ENCODE results near the gene SPOCK1. TPM values are rescaled to one million over a fixed set of nuclear protein-coding genes. Genes with fewer than 3 reads are reported as not detected.

SPOCK1 gene
- total and polyA plus RNA-seq, 4 donors = 0.48 to 4.5 (median 0.69) TPM

DNA sequence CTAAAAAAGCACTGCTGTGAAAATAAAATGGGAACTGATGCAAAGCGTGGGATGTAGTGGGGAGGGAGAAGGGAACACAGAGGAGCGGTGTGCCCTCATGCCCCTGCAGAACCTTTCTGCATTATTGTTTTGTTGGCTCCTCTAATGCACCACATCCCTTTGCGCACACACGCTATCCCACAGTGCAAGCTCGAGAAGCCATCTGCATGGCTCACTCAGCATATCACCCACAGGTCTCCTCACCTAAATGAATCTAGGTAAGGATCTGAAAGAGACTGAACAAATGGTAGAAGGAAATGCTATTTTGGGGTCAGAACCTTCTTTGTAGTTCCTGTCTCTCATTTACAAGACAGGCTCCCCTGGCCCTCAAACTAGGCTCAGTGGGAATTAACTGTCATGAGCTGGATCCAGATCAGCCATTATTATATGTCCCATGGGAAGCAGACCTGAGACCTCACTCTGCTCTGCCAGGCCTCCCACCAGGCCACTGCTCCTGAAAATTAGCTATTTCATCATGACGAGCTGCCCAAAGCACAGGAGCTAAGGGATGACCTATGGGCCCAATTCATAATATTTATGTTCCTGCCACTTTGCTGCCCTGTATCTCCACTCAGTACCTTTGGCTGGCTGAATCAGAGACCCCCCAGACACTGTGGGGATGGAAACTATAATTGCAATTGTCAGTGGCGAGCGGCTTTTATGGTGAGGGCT, 169.4 kb downstream of the SPOCK1 start:
- TF ChIP-seq, protein P1, sequence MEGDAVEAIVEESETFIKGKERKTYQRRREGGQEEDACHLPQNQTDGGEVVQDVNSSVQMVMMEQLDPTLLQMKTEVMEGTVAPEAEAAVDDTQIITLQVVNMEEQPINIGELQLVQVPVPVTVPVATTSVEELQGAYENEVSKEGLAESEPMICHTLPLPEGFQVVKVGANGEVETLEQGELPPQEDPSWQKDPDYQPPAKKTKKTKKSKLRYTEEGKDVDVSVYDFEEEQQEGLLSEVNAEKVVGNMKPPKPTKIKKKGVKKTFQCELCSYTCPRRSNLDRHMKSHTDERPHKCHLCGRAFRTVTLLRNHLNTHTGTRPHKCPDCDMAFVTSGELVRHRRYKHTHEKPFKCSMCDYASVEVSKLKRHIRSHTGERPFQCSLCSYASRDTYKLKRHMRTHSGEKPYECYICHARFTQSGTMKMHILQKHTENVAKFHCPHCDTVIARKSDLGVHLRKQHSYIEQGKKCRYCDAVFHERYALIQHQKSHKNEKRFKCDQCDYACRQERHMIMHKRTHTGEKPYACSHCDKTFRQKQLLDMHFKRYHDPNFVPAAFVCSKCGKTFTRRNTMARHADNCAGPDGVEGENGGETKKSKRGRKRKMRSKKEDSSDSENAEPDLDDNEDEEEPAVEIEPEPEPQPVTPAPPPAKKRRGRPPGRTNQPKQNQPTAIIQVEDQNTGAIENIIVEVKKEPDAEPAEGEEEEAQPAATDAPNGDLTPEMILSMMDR (IDR thresholded peaks at IDR 0.05; ENCODE audit: control extremely low read depth, extremely low read depth) = no peak
- Histone ChIP-seq H3K4me3 (no peak overlapping the region), H3K27me3 (ENCODE audit: control insufficient read depth in 3 of 3, insufficient read depth in 3 of 3, low read length in 2 of 3) (peaks cover 0 to 4% (median 0%) of the 10 kb centered on the region in 3 donors), H3K27ac (ENCODE audit: low read depth in 1 of 2, low read length in 1 of 2) (no peak overlapping the region), H3K4me1 (ENCODE audit: control insufficient read depth in 5 of 5, insufficient read depth in 5 of 5, low read length in 5 of 5) (no peaks in the 10 kb centered on the region), H3K9me3 (ENCODE audit: control insufficient read depth in 4 of 4, insufficient read depth in 3 of 4, low read length in 3 of 4) (no peaks in the 10 kb centered on the region), H3K36me3 (ENCODE audit: control insufficient read depth in 4 of 4, insufficient read depth in 4 of 4, low read length in 4 of 4) (no peaks in the 10 kb centered on the region), H3K9ac (ENCODE audit: insufficient read depth in 1 of 2, low read length in 2 of 2) (no peak overlapping the region)
- no peak for DNase-seq
- ATAC-seq (ENCODE audit: insufficient read depth, low FRiP score) = no peak
- 83 to 95% methylated on average over 8 of the region's 8 CpGs for WGBS, 2 donors

DNA sequence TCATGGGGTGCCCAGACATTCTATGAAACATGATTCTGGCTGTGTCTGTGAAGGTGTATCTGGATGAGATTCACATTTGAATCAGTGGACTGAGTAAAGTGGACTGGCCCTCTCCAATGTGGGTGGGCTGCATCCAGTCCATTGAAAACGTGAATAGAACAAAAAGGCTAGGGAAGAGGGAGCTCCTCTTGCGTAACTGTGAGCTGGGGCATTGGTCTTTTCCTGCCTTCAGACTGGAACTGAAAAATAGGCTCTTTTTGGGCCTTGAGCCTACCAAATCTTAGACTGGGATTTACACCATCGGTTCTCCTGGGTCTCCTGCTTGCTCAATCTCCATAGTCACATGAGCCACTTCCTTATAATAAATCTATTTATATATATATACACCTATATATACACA, 170.1 kb downstream of the SPOCK1 start:
- 74 to 76% methylated on average over 3 of the region's 3 CpGs for WGBS, 2 donors
- DNase-seq = no peak
- H3K27ac ChIP-seq (ENCODE audit: low read depth in 1 of 2, low read length in 1 of 2) = no peak overlapping the region
- TF ChIP-seq, protein P1 (IDR thresholded peaks at IDR 0.05; ENCODE audit: control extremely low read depth, extremely low read depth) = no peak
- H3K4me1 ChIP-seq (ENCODE audit: control insufficient read depth in 5 of 5, insufficient read depth in 5 of 5, low read length in 5 of 5) = no peaks in the 10 kb centered on the region
- H3K27me3 ChIP-seq (ENCODE audit: control insufficient read depth in 3 of 3, insufficient read depth in 3 of 3, low read length in 2 of 3) = no peaks in the 10 kb centered on the region
- no peaks in the 10 kb centered on the region for H3K36me3 ChIP-seq (ENCODE audit: control insufficient read depth in 4 of 4, insufficient read depth in 4 of 4, low read length in 4 of 4)
- no peak overlapping the region for H3K4me3 ChIP-seq
- no peaks in the 10 kb centered on the region for H3K9me3 ChIP-seq (ENCODE audit: control insufficient read depth in 4 of 4, insufficient read depth in 3 of 4, low read length in 3 of 4)
- H3K9ac ChIP-seq (ENCODE audit: insufficient read depth in 1 of 2, low read length in 2 of 2) = no peak overlapping the region
- no peak for ATAC-seq (ENCODE audit: insufficient read depth, low FRiP score)

DNA sequence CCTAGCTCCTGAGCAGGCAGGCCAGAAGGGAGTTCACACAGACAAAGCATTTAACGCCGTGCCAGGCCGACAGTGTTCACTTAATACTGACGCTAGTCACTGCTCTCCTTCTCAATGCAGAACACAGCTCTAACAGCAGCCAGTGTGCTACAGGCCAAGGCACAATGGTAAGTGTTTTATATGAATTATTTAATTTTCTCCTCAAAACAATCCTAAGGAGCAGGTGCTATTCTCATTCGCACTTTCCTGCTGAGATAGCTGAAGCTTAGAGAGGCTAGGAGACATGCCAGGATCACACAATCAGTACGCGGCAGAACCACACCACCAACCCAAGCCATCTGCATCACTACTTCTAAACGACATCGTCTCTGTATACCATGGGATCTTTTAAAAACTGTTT, 170.7 kb downstream of the SPOCK1 start:
- Histone ChIP-seq H3K36me3 (ENCODE audit: control insufficient read depth in 4 of 4, insufficient read depth in 4 of 4, low read length in 4 of 4) (no peaks in the 10 kb centered on the region), H3K4me1 (ENCODE audit: control insufficient read depth in 5 of 5, insufficient read depth in 5 of 5, low read length in 5 of 5) (no peaks in the 10 kb centered on the region), H3K27me3 (ENCODE audit: control insufficient read depth in 3 of 3, insufficient read depth in 3 of 3, low read length in 2 of 3) (peaks cover 0 to 2% (median 0%) of the 10 kb centered on the region in 3 donors), H3K4me3 (no peak overlapping the region), H3K27ac (ENCODE audit: low read depth in 1 of 2, low read length in 1 of 2) (no peak overlapping the region), H3K9me3 (ENCODE audit: control insufficient read depth in 4 of 4, insufficient read depth in 3 of 4, low read length in 3 of 4) (no peaks in the 10 kb centered on the region), H3K9ac (ENCODE audit: insufficient read depth in 1 of 2, low read length in 2 of 2) (no peak overlapping the region)
- WGBS, 2 donors = 92 to 93% methylated on average over 9 of the region's 9 CpGs
- DNase-seq = no peak
- TF ChIP-seq, protein P1 (IDR thresholded peaks at IDR 0.05; ENCODE audit: control extremely low read depth, extremely low read depth) = no peak
- no peak for ATAC-seq (ENCODE audit: insufficient read depth, low FRiP score)

DNA sequence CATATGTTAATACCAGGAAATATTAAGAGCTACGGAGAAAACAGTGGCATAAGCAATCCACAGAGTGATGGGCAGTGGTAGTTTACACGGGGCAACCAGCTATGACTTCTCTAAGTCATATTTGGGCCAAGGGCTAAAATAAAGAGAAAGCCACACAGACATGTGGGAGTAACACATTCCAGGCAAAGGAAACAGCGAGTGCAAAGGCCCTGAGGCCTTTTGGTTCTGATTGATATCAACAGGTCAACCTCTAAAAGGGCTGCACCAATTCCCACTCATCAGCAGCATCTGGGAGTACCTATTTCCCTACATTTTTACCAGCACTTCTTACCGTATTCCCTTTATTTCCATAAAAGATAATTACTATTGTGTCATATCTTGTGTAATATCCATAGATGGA, 173.4 kb downstream of the SPOCK1 start:
- no peak for DNase-seq
- Histone ChIP-seq H3K36me3 (ENCODE audit: control insufficient read depth in 4 of 4, insufficient read depth in 4 of 4, low read length in 4 of 4) (no peaks in the 10 kb centered on the region), H3K9ac (ENCODE audit: insufficient read depth in 1 of 2, low read length in 2 of 2) (no peak overlapping the region), H3K4me1 (ENCODE audit: control insufficient read depth in 5 of 5, insufficient read depth in 5 of 5, low read length in 5 of 5) (no peaks in the 10 kb centered on the region), H3K27me3 (ENCODE audit: control insufficient read depth in 3 of 3, insufficient read depth in 3 of 3, low read length in 2 of 3) (peaks cover 0 to 2% (median 0%) of the 10 kb centered on the region in 3 donors), H3K9me3 (ENCODE audit: control insufficient read depth in 4 of 4, insufficient read depth in 3 of 4, low read length in 3 of 4) (no peaks in the 10 kb centered on the region), H3K27ac (ENCODE audit: low read depth in 1 of 2, low read length in 1 of 2) (no peak overlapping the region), H3K4me3 (no peak overlapping the region)
- WGBS, 2 donors = 85 to 87% methylated on average over 4 of the region's 4 CpGs
- TF ChIP-seq, protein P1 (IDR thresholded peaks at IDR 0.05; ENCODE audit: control extremely low read depth, extremely low read depth) = no peak
- ATAC-seq (ENCODE audit: insufficient read depth, low FRiP score) = no peak
